ENCODE data around the gene EIF4B. TPM values are rescaled to one million over a fixed set of nuclear protein-coding genes. Genes with fewer than 3 reads are reported as not detected.

EIF4B gene
- total and polyA plus RNA-seq, 2 of the 13 experiments (the other 11 are each of a cell fraction or from before 2014, with no cell fraction given), result 416 to 548 TPM

DNA sequence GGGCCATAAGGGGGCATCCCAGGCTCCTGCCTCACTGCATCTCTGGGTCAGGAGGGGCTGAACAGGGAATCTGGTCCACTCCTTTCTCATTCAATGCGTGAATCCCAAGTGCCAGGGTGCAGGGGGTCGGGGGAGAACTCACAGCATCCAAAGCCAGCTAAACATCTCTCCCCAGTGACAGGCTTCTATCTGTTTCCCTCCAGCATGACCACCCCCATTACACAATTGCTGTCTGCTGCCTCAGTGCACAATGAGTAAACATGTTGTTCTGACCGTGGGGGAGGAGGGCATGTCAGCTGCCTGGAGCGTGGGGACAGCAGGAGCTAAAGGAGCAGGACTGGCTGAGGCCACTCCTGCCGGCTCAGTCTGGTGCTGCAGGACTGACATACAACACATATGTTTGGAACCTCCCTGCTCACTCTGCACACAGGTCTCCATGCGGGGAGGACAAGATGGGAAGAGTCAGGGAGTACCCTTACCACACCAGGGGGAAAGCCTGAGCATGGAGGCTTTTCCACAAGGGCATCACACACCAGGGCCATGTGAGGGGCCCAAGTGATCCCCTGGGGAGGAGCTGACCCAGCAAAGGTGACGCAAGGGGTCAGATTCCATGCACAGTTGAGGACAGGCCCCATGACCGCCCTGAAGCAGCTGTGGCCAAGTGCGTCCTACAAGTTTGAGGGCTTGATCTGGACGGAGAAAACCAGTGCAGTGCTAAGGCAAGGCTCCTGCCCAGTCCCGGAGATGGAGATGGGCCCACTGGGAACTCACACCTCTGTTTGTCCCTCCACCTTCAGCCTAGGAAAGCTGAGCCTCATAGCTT is 45.0 kb downstream of the EIF4B start (continued):
- TF ChIP-seq, protein P1, sequence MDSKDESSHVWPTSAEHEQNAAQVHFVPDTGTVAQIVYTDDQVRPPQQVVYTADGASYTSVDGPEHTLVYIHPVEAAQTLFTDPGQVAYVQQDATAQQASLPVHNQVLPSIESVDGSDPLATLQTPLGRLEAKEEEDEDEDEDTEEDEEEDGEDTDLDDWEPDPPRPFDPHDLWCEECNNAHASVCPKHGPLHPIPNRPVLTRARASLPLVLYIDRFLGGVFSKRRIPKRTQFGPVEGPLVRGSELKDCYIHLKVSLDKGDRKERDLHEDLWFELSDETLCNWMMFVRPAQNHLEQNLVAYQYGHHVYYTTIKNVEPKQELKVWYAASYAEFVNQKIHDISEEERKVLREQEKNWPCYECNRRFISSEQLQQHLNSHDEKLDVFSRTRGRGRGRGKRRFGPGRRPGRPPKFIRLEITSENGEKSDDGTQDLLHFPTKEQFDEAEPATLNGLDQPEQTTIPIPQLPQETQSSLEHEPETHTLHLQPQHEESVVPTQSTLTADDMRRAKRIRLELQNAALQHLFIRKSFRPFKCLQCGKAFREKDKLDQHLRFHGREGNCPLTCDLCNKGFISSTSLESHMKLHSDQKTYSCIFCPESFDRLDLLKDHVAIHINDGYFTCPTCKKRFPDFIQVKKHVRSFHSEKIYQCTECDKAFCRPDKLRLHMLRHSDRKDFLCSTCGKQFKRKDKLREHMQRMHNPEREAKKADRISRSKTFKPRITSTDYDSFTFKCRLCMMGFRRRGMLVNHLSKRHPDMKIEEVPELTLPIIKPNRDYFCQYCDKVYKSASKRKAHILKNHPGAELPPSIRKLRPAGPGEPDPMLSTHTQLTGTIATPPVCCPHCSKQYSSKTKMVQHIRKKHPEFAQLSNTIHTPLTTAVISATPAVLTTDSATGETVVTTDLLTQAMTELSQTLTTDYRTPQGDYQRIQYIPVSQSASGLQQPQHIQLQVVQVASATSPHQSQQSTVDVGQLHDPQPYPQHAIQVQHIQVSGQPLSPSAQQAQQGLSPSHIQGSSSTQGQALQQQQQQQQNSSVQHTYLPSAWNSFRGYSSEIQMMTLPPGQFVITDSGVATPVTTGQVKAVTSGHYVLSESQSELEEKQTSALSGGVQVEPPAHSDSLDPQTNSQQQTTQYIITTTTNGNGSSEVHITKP (CRISPR knock-in tag; IDR thresholded peaks at IDR 0.05; ENCODE audit: low read depth), result 0 out of 2 replicates have a peak, but pooled peaks have one; percentile 23
- TF ChIP-seq SMAD1 (CRISPR knock-in tag; IDR thresholded peaks at IDR 0.05; ENCODE audit: borderline replicate concordance, low read depth) (no peak), ZNF234 (CRISPR knock-in tag; conservative IDR thresholded peaks at IDR 0.05) (no peak), HOXA5 (CRISPR knock-in tag; IDR thresholded peaks at IDR 0.05) (no peak; the same call in 1 of the 2 replicates), ZSCAN20 (CRISPR knock-in tag; IDR thresholded peaks at IDR 0.05; ENCODE audit: borderline replicate concordance) (no peak), SALL1 (CRISPR knock-in tag; IDR thresholded peaks at IDR 0.05) (peak; percentile 82), TCF12 (IDR thresholded peaks at IDR 0.05) (no peak), TCF12 (CRISPR knock-in tag; IDR thresholded peaks at IDR 0.05) (no peak), MED1 (CRISPR knock-in tag; IDR thresholded peaks at IDR 0.05) (peak; percentile 80), HNRNPH1 (optimal IDR thresholded peaks at IDR 0.05; ENCODE audit: low read depth, low read length) (no peak), ZNF777 (CRISPR knock-in tag; IDR thresholded peaks at IDR 0.05) (no peak), PHB2 (IDR thresholded peaks at IDR 0.05; ENCODE audit: partially characterized antibody) (no peak), ZBTB26 (CRISPR knock-in tag; IDR thresholded peaks at IDR 0.05; ENCODE audit: borderline replicate concordance) (no peak), TBX2 (CRISPR knock-in tag; IDR thresholded peaks at IDR 0.05; ENCODE audit: borderline replicate concordance) (peak; percentile 84), FOXP1 (IDR thresholded peaks at IDR 0.05) (no peak), FOXP1 (CRISPR knock-in tag; IDR thresholded peaks at IDR 0.05) (peak; percentile 95), RAD51 (IDR thresholded peaks at IDR 0.05; ENCODE audit: borderline replicate concordance) (no peak), CENPT (CRISPR knock-in tag; IDR thresholded peaks at IDR 0.05; ENCODE audit: low read depth) (no peak), NPAS2 (CRISPR knock-in tag; IDR thresholded peaks at IDR 0.05; ENCODE audit: borderline replicate concordance) (no peak), GABPA (IDR thresholded peaks at IDR 0.05; ENCODE audit: low read depth, low read length) (no peak), GABPA (CRISPR knock-in tag; IDR thresholded peaks at IDR 0.05; ENCODE audit: low read depth) (peak; percentile 47), ARNT (IDR thresholded peaks at IDR 0.05) (no peak), ATF6 (CRISPR knock-in tag; conservative IDR thresholded peaks at IDR 0.05) (no peak)
- TF ChIP-seq, protein P2, sequence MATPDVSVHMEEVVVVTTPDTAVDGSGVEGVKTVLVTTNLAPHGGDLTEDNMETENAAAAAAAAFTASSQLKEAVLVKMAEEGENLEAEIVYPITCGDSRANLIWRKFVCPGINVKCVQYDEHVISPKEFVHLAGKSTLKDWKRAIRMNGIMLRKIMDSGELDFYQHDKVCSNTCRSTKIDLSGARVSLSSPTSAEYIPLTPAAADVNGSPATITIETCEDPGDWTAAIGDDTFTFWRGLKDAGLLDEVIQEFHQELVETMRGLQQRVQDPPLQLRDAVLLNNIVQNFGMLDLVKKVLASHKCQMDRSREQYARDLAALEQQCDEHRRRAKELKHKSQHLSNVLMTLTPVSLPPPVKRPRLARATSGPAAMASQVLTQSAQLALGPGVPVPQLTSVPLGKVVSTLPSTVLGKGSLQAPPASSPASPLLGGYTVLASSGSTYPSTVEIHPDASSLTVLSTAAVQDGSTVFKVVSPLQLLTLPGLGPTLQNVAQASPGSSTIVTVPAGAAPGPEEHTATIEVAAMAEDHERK (CRISPR knock-in tag; IDR thresholded peaks at IDR 0.05; ENCODE audit: low read depth), result no peak
